C4-2B (cell line): ENCODE measurements around the gene PDGFRB.

Experiments
- ZFX ChIP-seq: fragments of 450-650 bp; IDR thresholded peaks from 2 replicates; pipeline ENCODE4 v1.6.1; 2017
- TF ChIP-seq, protein P1 (sequence below): fragments of 450-650 bp; conservative IDR thresholded peaks from 2 replicates; pipeline ENCODE4 v1.5.1; 2017; ENCODE audit warnings: mild to moderate bottlenecking

GRCh38 chr5:150132740-150133139 is 22.9 kb downstream of the PDGFRB start:
- TF ChIP-seq, protein P1, sequence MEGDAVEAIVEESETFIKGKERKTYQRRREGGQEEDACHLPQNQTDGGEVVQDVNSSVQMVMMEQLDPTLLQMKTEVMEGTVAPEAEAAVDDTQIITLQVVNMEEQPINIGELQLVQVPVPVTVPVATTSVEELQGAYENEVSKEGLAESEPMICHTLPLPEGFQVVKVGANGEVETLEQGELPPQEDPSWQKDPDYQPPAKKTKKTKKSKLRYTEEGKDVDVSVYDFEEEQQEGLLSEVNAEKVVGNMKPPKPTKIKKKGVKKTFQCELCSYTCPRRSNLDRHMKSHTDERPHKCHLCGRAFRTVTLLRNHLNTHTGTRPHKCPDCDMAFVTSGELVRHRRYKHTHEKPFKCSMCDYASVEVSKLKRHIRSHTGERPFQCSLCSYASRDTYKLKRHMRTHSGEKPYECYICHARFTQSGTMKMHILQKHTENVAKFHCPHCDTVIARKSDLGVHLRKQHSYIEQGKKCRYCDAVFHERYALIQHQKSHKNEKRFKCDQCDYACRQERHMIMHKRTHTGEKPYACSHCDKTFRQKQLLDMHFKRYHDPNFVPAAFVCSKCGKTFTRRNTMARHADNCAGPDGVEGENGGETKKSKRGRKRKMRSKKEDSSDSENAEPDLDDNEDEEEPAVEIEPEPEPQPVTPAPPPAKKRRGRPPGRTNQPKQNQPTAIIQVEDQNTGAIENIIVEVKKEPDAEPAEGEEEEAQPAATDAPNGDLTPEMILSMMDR = no peak
- no peak for TF ChIP-seq ZFX
